Natural killer cell (primary cell): ENCODE measurements around the gene ENTPD1. TPM values are rescaled to one million over a fixed set of nuclear protein-coding genes. Genes with fewer than 3 reads are reported as not detected.

Experiments used
- ATAC-seq, 3 donors: fragments of 150-1000 bp in 2 of 3; fragments of 200-7000 bp in 1 of 3; cut with Tn5 transposase; 1 replicate in 1 of 3; 2 replicates in 2 of 3; pipeline ENCODE4 v1.10.0; 2021; ENCODE audit warnings: mild to moderate bottlenecking in 2 of 3, moderate library complexity in 2 of 3
- DNase-seq, 2 donors: peaks; one replicate each; pipeline versions ENCODE4 v3.0.0 to v3.0.0-alpha.2; 2013 to 2021; ENCODE audit warnings: mixed read lengths in 1 of 2
- H3K27ac ChIP-seq: one replicate; pipeline ENCODE4 v1.5.1; 2013; ENCODE audit warnings: mild to moderate bottlenecking, low read length
- H3K27me3 ChIP-seq: one replicate; pipeline ENCODE4 v1.6.1; 2013; ENCODE audit warnings: low read length; ENCODE audit not compliant: control insufficient read depth, insufficient read depth
- H3K36me3 ChIP-seq: one replicate; pipeline ENCODE4 v1.6.1; 2013; ENCODE audit warnings: low read length; ENCODE audit not compliant: control insufficient read depth, insufficient read depth
- H3K4me1 ChIP-seq: one replicate; pipeline ENCODE4 v1.6.1; 2013; ENCODE audit warnings: low read length; ENCODE audit not compliant: control insufficient read depth, insufficient read depth
- H3K4me3 ChIP-seq: one replicate; pipeline ENCODE4 v1.5.1; 2013; ENCODE audit warnings: low read length
- H3K9me3 ChIP-seq: one replicate; pipeline ENCODE4 v1.6.1; 2013; ENCODE audit warnings: low read length; ENCODE audit not compliant: control insufficient read depth, insufficient read depth
- H3K27ac Mint-ChIP-seq, 2 donors: one replicate each; pipeline ENCODE4 v1.8.0; 2022; ENCODE audit warnings: mild to moderate bottlenecking in 2 of 2, mixed read lengths in 2 of 2, moderate library complexity in 1 of 2
- H3K27me3 Mint-ChIP-seq, 2 donors: one replicate each; pipeline ENCODE4 v1.8.0; 2022; ENCODE audit warnings: low read depth in 2 of 2, mixed read lengths in 2 of 2
- H3K36me3 Mint-ChIP-seq: one replicate; pipeline ENCODE4 v1.8.0; 2022; ENCODE audit warnings: mixed read lengths
- H3K4me1 Mint-ChIP-seq, 2 donors: one replicate each; pipeline ENCODE4 v1.8.0; 2022; ENCODE audit warnings: mixed read lengths in 2 of 2
- H3K4me3 Mint-ChIP-seq: one replicate; pipeline ENCODE4 v1.8.0; 2022; ENCODE audit warnings: mild to moderate bottlenecking, moderate library complexity, mixed read lengths
- H3K9me3 Mint-ChIP-seq, 2 donors: one replicate each; pipeline ENCODE4 v1.8.0; 2022; ENCODE audit warnings: mixed read lengths in 2 of 2
- CTCF ChIP-seq: fragments of 200-600 bp; IDR thresholded peaks from one replicate; pipeline ENCODE4 v1.8.0; 2022; ENCODE audit warnings: antibody characterized with exemption
- WGBS: methylation state at CpG from one replicate; pipeline ENCODE4 v1.1.7; 2013; ENCODE audit warnings: missing lambda C conversion rate; ENCODE audit not compliant: insufficient coverage; 5-methylcytosine and 5-hydroxymethylcytosine counted together
- intact Hi-C: fragments of 100-400 bp; cut with micrococcal nuclease; formaldehyde crosslinking; loops from one replicate; pipeline ENCODE4 v1.14.2; 2022
- total RNA-seq, 4 donors: library from RNA; stranded (reverse); fragments of 120-200 nt in 1 of 4; gene quantifications; one replicate each; pipeline versions ENCODE4 v1.2.3 to v1.2.4, GENCODE V29; 2013 to 2022

ENTPD1 gene
- total RNA-seq, 3 donors from 2014 or later (not counting 1 experiment from before 2014, with no cell fraction given), result 1.3 to 6.2 (median 3.1) TPM

GRCh38 chr10:95782318-95782717 is 26.4 kb downstream of the ENTPD1 start:
- Histone ChIP-seq H3K27ac (peak overlapping the region; percentile 78), H3K9me3 (no peaks in the 10 kb centered on the region), H3K36me3 (no peaks in the 10 kb centered on the region), H3K4me3 (no peak overlapping the region), H3K27me3 (no peaks in the 10 kb centered on the region), H3K4me1 (peaks cover 24% of the 10 kb centered on the region)
- Mint-ChIP-seq H3K27ac (no peak overlapping the region), H3K36me3 (no peaks in the 10 kb centered on the region), H3K9me3 (no peaks in the 10 kb centered on the region), H3K4me3 (no peak overlapping the region), H3K4me1 (peaks cover 0 to 3% of the 10 kb centered on the region in 2 donors), H3K27me3 (peaks cover 3 to 8% of the 10 kb centered on the region in 2 donors)
- TF ChIP-seq CTCF, result no peak
- DNase-seq, result no peak
- ATAC-seq, result peak in 1 of 3 donors; percentile 52
- intact Hi-C loops, result no loop called here
- 69% methylated on average over 1 of the region's 2 CpGs for WGBS

DNA sequence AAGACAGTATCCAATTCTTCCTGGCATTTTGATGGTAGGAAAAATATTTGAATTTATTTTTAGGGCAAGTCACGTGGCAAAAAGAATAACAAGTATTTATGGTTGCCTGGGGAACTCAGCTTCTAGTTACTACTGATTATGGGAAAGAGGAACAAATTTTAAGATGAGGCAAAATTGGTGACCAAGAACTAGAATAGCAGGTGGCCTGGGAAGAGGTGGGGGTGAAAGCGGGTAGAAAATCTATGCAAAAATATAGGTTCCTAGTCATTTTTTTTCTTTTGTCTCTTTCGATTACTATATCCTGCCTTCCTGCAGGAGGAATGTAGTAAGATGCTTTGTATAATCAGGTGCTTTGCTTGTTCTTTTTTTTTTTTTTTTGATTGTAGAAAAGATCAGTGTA is 27.8 kb downstream of the ENTPD1 start:
- H3K9me3 ChIP-seq, result no peaks in the 10 kb centered on the region
- H3K4me1 Mint-ChIP-seq, result peaks cover 0 to 3% of the 10 kb centered on the region in 2 donors
- intact Hi-C loops, result no loop called here
- peaks cover 3 to 6% of the 10 kb centered on the region in 2 donors for H3K27me3 Mint-ChIP-seq
- 51% methylated on average over 3 of the region's 3 CpGs for WGBS
- H3K27ac Mint-ChIP-seq, result no peak overlapping the region
- H3K4me3 ChIP-seq, result no peak overlapping the region
- TF ChIP-seq CTCF, result no peak
- peaks cover 24% of the 10 kb centered on the region for H3K4me1 ChIP-seq
- no peaks in the 10 kb centered on the region for H3K9me3 Mint-ChIP-seq
- DNase-seq (no peak), ATAC-seq (no peak)
- no peaks in the 10 kb centered on the region for H3K36me3 ChIP-seq
- peak overlapping the region; percentile 78 for H3K27ac ChIP-seq
- H3K36me3 Mint-ChIP-seq, result no peaks in the 10 kb centered on the region
- H3K4me3 Mint-ChIP-seq, result no peak overlapping the region
- H3K27me3 ChIP-seq, result no peaks in the 10 kb centered on the region

GRCh38 chr10:95784279-95784913 is 28.4 kb downstream of the ENTPD1 start:
- Histone ChIP-seq H3K9me3 (no peaks in the 10 kb centered on the region), H3K36me3 (no peaks in the 10 kb centered on the region), H3K27ac (peak overlapping the region; percentile 62), H3K27me3 (no peaks in the 10 kb centered on the region), H3K4me1 (peaks cover 24% of the 10 kb centered on the region), H3K4me3 (no peak overlapping the region)
- Mint-ChIP-seq H3K4me1 (peaks cover 0 to 3% of the 10 kb centered on the region in 2 donors), H3K9me3 (no peaks in the 10 kb centered on the region), H3K27ac (peak overlapping the region in 1 of 2 donors; percentile 1), H3K36me3 (no peaks in the 10 kb centered on the region), H3K27me3 (no peaks in the 10 kb centered on the region), H3K4me3 (no peak overlapping the region)
- TF ChIP-seq CTCF, result no peak
- intact Hi-C loops, result no loop called here
- WGBS, result 85% methylated on average over 3 of the region's 3 CpGs
- ATAC-seq, result no peak
- no peak for DNase-seq

- intact Hi-C loops, result no loop called here
- Histone ChIP-seq H3K4me1 (peaks cover 24% of the 10 kb centered on the region), H3K9me3 (no peaks in the 10 kb centered on the region), H3K27me3 (no peaks in the 10 kb centered on the region), H3K4me3 (no peak overlapping the region), H3K27ac (peak overlapping the region; percentile 62), H3K36me3 (no peaks in the 10 kb centered on the region)
- ATAC-seq, result no peak
- no peak for TF ChIP-seq CTCF
- 75% methylated on average over 1 of the region's 1 CpG for WGBS
- no peaks in the 10 kb centered on the region for H3K36me3 Mint-ChIP-seq
- no peak for DNase-seq
- peaks cover 0 to 3% of the 10 kb centered on the region in 2 donors for H3K4me1 Mint-ChIP-seq
- H3K27me3 Mint-ChIP-seq, result no peaks in the 10 kb centered on the region
- H3K9me3 Mint-ChIP-seq, result no peaks in the 10 kb centered on the region
- no peak overlapping the region for H3K4me3 Mint-ChIP-seq
- no peak overlapping the region for H3K27ac Mint-ChIP-seq
These were observed 29.4 kb downstream of the ENTPD1 start for GRCh38 chr10:95785317-95785716.
